ENCODE measurements around the gene SPACA6.

GRCh38 chr19:51664997-51665396, 28.1 kb upstream of the SPACA6 start:
- TF ChIP-seq POLR2A (IDR thresholded peaks at IDR 0.05; ENCODE audit: control extremely low read depth in 1 of 2, low read depth in 2 of 2, low read length in 2 of 2) (no peak), JUN (IDR thresholded peaks at IDR 0.05; ENCODE audit: low read depth, low read length) (no peak), TAF1 (IDR thresholded peaks at IDR 0.05; ENCODE audit: low read depth, low read length) (no peak)
